Raji (cell line): ENCODE data around the gene XRCC1.

ENCODE experiments used
- POLR2A ChIP-seq: IDR thresholded peaks from 2 replicates; pipeline ENCODE4 v1.6.1; 2011; ENCODE audit warnings: low read depth, low read length, control low read depth; ENCODE audit not compliant: insufficient read depth

The XRCC1 gene

GRCh38 chr19:43592800-43593350 is 17.5 kb upstream of the XRCC1 start:
- no peak for TF ChIP-seq POLR2A

- no peak for TF ChIP-seq POLR2A
Measured at GRCh38 chr19:43591904-43592772, 16.8 kb upstream of the XRCC1 start.

- no peak for TF ChIP-seq POLR2A
Measured at GRCh38 chr19:43589678-43590077, 14.4 kb upstream of the XRCC1 start.

GRCh38 chr19:43589277-43589676 is 13.9 kb upstream of the XRCC1 start:
- no peak for TF ChIP-seq POLR2A

DNA sequence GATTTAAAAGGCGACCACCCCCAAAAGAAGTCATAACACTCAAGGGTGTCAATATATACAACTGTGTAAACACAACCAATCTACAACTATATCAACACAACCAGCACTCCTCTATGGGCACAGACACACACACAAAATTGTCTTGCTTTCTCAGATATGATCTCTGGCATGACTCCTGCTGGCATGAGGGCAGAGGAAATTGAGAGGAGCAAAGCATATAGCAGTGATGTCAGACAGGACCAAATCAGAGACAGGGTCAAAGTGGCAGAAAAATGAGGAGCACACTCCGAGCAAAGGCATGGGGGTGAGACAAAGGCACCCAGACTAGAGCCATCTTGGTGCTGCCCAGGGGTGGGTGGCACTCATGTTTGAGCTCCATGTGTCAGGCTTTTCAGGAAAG is 11.0 kb upstream of the XRCC1 start:
- TF ChIP-seq POLR2A, result no peak

GRCh38 chr19:43584484-43584883 is 9.2 kb upstream of the XRCC1 start:
- no peak for TF ChIP-seq POLR2A

GRCh38 chr19:43582495-43582894 is 7.2 kb upstream of the XRCC1 start:
- TF ChIP-seq POLR2A, result no peak

- TF ChIP-seq POLR2A, result no peak
Measured at GRCh38 chr19:43581467-43581866, 6.1 kb upstream of the XRCC1 start.

DNA sequence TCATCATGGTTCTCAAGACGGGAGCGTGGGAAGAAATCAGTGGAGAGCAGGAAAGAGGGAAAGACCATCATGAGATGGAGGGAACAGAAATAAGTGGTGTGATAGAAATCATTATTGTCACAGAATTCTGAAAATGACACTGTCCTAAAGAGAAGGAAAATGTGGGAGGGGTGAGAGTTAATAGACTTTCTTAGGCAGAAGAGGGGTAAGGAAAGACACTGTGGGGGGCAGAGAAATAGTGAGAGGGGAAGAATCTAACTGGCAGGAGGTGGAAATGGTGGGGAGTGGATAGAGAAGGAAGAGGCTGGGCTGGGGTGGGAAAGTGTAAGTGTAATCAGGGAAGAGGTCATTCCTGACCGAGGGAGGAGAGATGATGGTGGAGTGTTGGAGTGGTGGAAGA is 3.5 kb upstream of the XRCC1 start:
- no peak for TF ChIP-seq POLR2A

- TF ChIP-seq POLR2A, result no peak
Measured at GRCh38 chr19:43575955-43576878, 890 bp upstream of the XRCC1 start.

- no peak for TF ChIP-seq POLR2A
Measured at GRCh38 chr19:43574424-43575155, 737 bp downstream of the XRCC1 start.

- no peak for TF ChIP-seq POLR2A
Measured at GRCh38 chr19:43572171-43572588, 3.1 kb downstream of the XRCC1 start.

GRCh38 chr19:43570174-43570791 is 5.0 kb downstream of the XRCC1 start:
- TF ChIP-seq POLR2A, result no peak

- TF ChIP-seq POLR2A, result no peak
Measured at GRCh38 chr19:43569657-43570056, 5.7 kb downstream of the XRCC1 start.

- TF ChIP-seq POLR2A, result no peak
Measured at GRCh38 chr19:43564800-43565199, 10.5 kb downstream of the XRCC1 start.

GRCh38 chr19:43563816-43564457 is 11.4 kb downstream of the XRCC1 start:
- TF ChIP-seq POLR2A, result no peak
